ENCODE data around the gene SSX2IP. TPM values are rescaled to one million over a fixed set of nuclear protein-coding genes. Genes with fewer than 3 reads are reported as not detected.

The SSX2IP gene
- total RNA-seq, 2 donors from 2014 or later: 16.6 to 21.8 TPM

DNA sequence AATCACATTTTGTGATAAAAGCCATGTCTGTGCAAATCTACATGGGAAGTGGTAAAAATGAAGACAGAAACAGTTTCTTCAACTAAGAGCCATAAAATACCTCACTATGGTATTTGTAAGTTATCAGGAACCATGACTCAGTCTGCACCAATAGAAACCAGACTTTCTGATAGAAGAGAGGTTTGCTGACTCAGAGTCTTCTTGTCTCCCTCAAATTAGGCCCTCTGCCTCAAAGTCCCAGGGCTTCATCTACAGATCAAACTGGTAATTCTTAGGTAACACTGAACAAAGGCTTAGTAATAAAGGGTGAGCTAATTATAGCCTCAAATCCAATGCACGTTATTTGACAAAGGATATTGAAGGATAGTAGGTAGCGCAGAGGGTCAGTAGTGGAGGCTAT is 30.9 kb upstream of the SSX2IP start:
- H3K27ac ChIP-seq (ENCODE audit: low read depth, low read length): no peak overlapping the region
- TF ChIP-seq, protein P1, sequence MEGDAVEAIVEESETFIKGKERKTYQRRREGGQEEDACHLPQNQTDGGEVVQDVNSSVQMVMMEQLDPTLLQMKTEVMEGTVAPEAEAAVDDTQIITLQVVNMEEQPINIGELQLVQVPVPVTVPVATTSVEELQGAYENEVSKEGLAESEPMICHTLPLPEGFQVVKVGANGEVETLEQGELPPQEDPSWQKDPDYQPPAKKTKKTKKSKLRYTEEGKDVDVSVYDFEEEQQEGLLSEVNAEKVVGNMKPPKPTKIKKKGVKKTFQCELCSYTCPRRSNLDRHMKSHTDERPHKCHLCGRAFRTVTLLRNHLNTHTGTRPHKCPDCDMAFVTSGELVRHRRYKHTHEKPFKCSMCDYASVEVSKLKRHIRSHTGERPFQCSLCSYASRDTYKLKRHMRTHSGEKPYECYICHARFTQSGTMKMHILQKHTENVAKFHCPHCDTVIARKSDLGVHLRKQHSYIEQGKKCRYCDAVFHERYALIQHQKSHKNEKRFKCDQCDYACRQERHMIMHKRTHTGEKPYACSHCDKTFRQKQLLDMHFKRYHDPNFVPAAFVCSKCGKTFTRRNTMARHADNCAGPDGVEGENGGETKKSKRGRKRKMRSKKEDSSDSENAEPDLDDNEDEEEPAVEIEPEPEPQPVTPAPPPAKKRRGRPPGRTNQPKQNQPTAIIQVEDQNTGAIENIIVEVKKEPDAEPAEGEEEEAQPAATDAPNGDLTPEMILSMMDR (conservative IDR thresholded peaks at IDR 0.05): no peak
- no peak overlapping the region for H3K27ac Mint-ChIP-seq
- no peaks in the 10 kb centered on the region for H3K36me3 Mint-ChIP-seq (ENCODE audit: low read depth)
- peaks cover 18% of the 10 kb centered on the region for H3K27me3 Mint-ChIP-seq (ENCODE audit: insufficient read depth)
- no peaks in the 10 kb centered on the region for H3K27me3 ChIP-seq (ENCODE audit: control insufficient read depth, insufficient read depth, low read length, poor library complexity, severe bottlenecking)
- H3K4me3 Mint-ChIP-seq: no peak overlapping the region
- no peaks in the 10 kb centered on the region for H3K9me3 Mint-ChIP-seq
- peaks cover 20% of the 10 kb centered on the region for H3K4me1 Mint-ChIP-seq
- no peak for DNase-seq
- no peak overlapping the region for H3K9ac ChIP-seq (ENCODE audit: extremely low read depth, low read length, poor library complexity, severe bottlenecking)
- WGBS, 2 experiments (ENCODE audit: insufficient coverage in 1 of 2, insufficient read length in 1 of 2): 97 to 100% methylated on average over 1 to 2 of the region's 2 CpGs
- no peaks in the 10 kb centered on the region for H3K36me3 ChIP-seq (ENCODE audit: control insufficient read depth, insufficient read depth, low read length)
- no peak overlapping the region for H3K4me3 ChIP-seq (ENCODE audit: low read length)
- H3K9me3 ChIP-seq (ENCODE audit: control insufficient read depth, low read length): no peaks in the 10 kb centered on the region
- peaks cover 9% of the 10 kb centered on the region for H3K4me1 ChIP-seq (ENCODE audit: control insufficient read depth, insufficient read depth, low read length)

DNA sequence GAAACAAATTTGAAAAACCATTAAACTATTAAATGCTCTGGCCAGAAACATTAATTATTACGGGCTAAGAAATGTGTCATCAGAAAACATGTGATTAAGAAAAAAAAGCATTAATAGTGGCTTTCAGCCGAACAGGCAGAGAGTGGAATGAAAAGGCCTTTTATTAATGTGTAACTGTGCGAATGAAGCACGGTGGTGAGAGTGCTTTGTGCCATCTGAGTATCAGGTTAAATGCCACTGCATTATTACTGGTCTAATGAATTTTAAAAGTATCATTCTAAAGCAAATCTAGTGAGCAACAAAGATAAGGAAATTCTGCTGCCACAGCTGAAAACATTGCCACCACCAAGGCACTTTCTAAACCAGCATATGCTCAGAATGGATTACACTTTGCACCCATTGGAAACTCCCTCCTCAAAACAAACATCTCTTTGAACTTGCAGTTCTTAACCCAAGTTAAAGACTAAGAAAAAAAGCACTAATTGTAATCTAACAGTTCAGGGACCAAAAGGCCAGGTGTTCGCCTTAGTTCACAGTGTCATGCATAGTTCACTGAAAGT is 30.0 kb upstream of the SSX2IP start:
- H3K27ac ChIP-seq (ENCODE audit: low read depth, low read length): peak overlapping the region; percentile 6
- no peak overlapping the region for H3K4me3 ChIP-seq (ENCODE audit: low read length)
- Mint-ChIP-seq H3K36me3 (ENCODE audit: low read depth) (no peaks in the 10 kb centered on the region), H3K9me3 (no peaks in the 10 kb centered on the region), H3K27me3 (ENCODE audit: insufficient read depth) (peaks cover 15% of the 10 kb centered on the region), H3K4me1 (peaks cover 24% of the 10 kb centered on the region), H3K4me3 (no peak overlapping the region), H3K27ac (no peak overlapping the region)
- TF ChIP-seq, protein P1 (conservative IDR thresholded peaks at IDR 0.05): no peak
- no peak overlapping the region for H3K9ac ChIP-seq (ENCODE audit: extremely low read depth, low read length, poor library complexity, severe bottlenecking)
- H3K4me1 ChIP-seq (ENCODE audit: control insufficient read depth, insufficient read depth, low read length): peaks cover 15% of the 10 kb centered on the region
- no peaks in the 10 kb centered on the region for H3K36me3 ChIP-seq (ENCODE audit: control insufficient read depth, insufficient read depth, low read length)
- no peak for DNase-seq
- H3K9me3 ChIP-seq (ENCODE audit: control insufficient read depth, low read length): no peaks in the 10 kb centered on the region
- WGBS, 2 experiments (ENCODE audit: insufficient coverage in 1 of 2, insufficient read length in 1 of 2): 90% methylated on average over 4 to 5 of the region's 5 CpGs
- no peaks in the 10 kb centered on the region for H3K27me3 ChIP-seq (ENCODE audit: control insufficient read depth, insufficient read depth, low read length, poor library complexity, severe bottlenecking)

DNA sequence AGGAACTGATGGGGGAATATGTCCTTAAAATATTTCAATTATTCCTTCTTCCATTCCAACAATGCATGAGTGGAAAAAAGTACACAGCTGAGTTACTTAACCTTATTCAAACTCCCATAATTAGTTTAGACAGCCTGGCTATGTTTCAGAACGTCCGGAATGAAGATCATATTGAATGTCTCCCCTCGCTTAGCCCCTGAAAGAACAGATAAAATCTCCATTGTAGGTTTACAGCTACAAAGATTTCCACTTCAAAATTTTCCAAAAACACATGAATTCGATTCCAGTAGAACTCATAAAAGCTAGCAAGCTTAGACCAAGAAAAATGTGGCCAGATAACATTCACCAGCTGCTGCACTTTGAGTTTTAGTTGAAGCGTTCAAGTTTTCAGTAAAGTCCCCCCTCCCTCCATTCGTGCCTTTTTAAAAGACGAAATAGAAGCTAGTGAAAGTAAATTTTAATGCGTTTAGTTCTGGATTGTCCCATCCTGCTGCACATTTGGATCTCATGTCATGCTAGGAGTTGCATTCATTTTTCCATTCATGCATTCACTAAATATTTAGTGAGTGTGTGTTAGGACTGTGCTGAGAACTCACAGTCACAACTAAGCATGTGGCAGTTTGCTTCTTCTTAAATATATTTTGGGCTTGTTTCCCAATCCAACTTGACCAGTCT is 29.4 kb upstream of the SSX2IP start:
- no peak overlapping the region for H3K4me3 ChIP-seq (ENCODE audit: low read length)
- H3K27ac ChIP-seq (ENCODE audit: low read depth, low read length): peak overlapping the region; percentile 6
- H3K9me3 Mint-ChIP-seq: no peaks in the 10 kb centered on the region
- TF ChIP-seq, protein P1 (conservative IDR thresholded peaks at IDR 0.05): no peak
- no peaks in the 10 kb centered on the region for H3K9me3 ChIP-seq (ENCODE audit: control insufficient read depth, low read length)
- H3K9ac ChIP-seq (ENCODE audit: extremely low read depth, low read length, poor library complexity, severe bottlenecking): no peak overlapping the region
- H3K4me1 ChIP-seq (ENCODE audit: control insufficient read depth, insufficient read depth, low read length): peaks cover 15% of the 10 kb centered on the region
- DNase-seq: no peak
- no peaks in the 10 kb centered on the region for H3K27me3 ChIP-seq (ENCODE audit: control insufficient read depth, insufficient read depth, low read length, poor library complexity, severe bottlenecking)
- 91 to 92% methylated on average over 5 to 8 of the region's 8 CpGs for WGBS, 2 experiments (ENCODE audit: insufficient coverage in 1 of 2, insufficient read length in 1 of 2)
- peaks cover 15% of the 10 kb centered on the region for H3K27me3 Mint-ChIP-seq (ENCODE audit: insufficient read depth)
- no peaks in the 10 kb centered on the region for H3K36me3 Mint-ChIP-seq (ENCODE audit: low read depth)
- H3K4me3 Mint-ChIP-seq: no peak overlapping the region
- H3K4me1 Mint-ChIP-seq: peaks cover 24% of the 10 kb centered on the region
- no peaks in the 10 kb centered on the region for H3K36me3 ChIP-seq (ENCODE audit: control insufficient read depth, insufficient read depth, low read length)
- no peak overlapping the region for H3K27ac Mint-ChIP-seq
